Lung (tissue), 12 donors: Measurements from ENCODE around the gene NSMCE4A. TPM values are rescaled to one million over a fixed set of nuclear protein-coding genes. Genes with fewer than 3 reads are reported as not detected.

Experiments used
- ATAC-seq: fragments of 200-7000 bp; cut with Tn5 transposase; one replicate; pipeline ENCODE4 v1.9.1; 2020; ENCODE audit warnings: moderate number of reproducible peaks; ENCODE audit not compliant: insufficient read depth, low FRiP score
- DNase-seq, 3 donors: peaks; one replicate each; pipeline ENCODE4 v3.0.0-alpha.2; 2013 to 2017
- H3K27ac ChIP-seq, 2 donors: one replicate each; pipeline ENCODE4 v1.5.1; 2013; ENCODE audit warnings: mild to moderate bottlenecking in 2 of 2, moderate library complexity in 2 of 2, control low read depth in 1 of 2, inconsistent platforms in 1 of 2, low read depth in 1 of 2, low read length in 1 of 2
- H3K27me3 ChIP-seq, 3 donors: one replicate each; pipeline ENCODE4 v1.5.1; 2013; ENCODE audit warnings: low read length in 2 of 3; ENCODE audit not compliant: control insufficient read depth in 3 of 3, insufficient read depth in 3 of 3
- H3K36me3 ChIP-seq, 4 donors: one replicate each; pipeline ENCODE4 v1.5.1; 2013; ENCODE audit warnings: low read length in 4 of 4, mild to moderate bottlenecking in 1 of 4, moderate library complexity in 1 of 4; ENCODE audit not compliant: control insufficient read depth in 4 of 4, insufficient read depth in 4 of 4
- H3K4me1 ChIP-seq, 5 donors: one replicate each; pipeline ENCODE4 v1.5.1; 2013; ENCODE audit warnings: low read length in 5 of 5, mild to moderate bottlenecking in 2 of 5, moderate library complexity in 1 of 5; ENCODE audit not compliant: control insufficient read depth in 5 of 5, insufficient read depth in 5 of 5
- H3K4me3 ChIP-seq: one replicate; pipeline ENCODE4 v1.5.1; 2013; ENCODE audit warnings: mild to moderate bottlenecking, control low read depth, moderate library complexity
- H3K9ac ChIP-seq, 2 donors: one replicate each; pipeline ENCODE4 v1.5.1; 2013; ENCODE audit warnings: low read length in 2 of 2, control low read depth in 1 of 2; ENCODE audit not compliant: insufficient read depth in 1 of 2
- H3K9me3 ChIP-seq, 4 donors: one replicate each; pipeline ENCODE4 v1.5.1; 2013; ENCODE audit warnings: low read length in 3 of 4, mild to moderate bottlenecking in 1 of 4, moderate library complexity in 1 of 4; ENCODE audit not compliant: control insufficient read depth in 4 of 4, insufficient read depth in 3 of 4
- CTCF ChIP-seq: IDR thresholded peaks from 2 replicates; pipeline ENCODE4 v1.5.1; 2012; ENCODE audit warnings: mild to moderate bottlenecking; ENCODE audit errors: control extremely low read depth, extremely low read depth
- WGBS, 2 donors: extraction: QIAGEN DNeasy Blood & Tissue Kit; methylation state at CpG; one replicate each; pipeline ENCODE4 v1.1.7; 2013; 5-methylcytosine and 5-hydroxymethylcytosine counted together
- polyA plus RNA-seq, 2 donors: library from polyadenylated mRNA; stranded (reverse); fragments of 200-250 nt; gene quantifications; one replicate each; pipeline ENCODE4 v1.2.1, GENCODE V29; 2013
- total RNA-seq, 2 donors: library from RNA; depleted of rRNA in 1 of 2; stranded (reverse); fragments of >200 nt in 1 of 2; gene quantifications; one replicate each; pipeline ENCODE4 v1.2.1, GENCODE V29; 2014 to 2021
- donor health status: control.
- donor health status: control.
- donor health status: Bipolar disorder and iron deficiency.
- donor health status: healthy.
- donor health status: DM: yes; HTN: yes; CAD: no.

The NSMCE4A gene
- total and polyA plus RNA-seq, 4 donors, result 28.4 to 88.7 (median 65.5) TPM

GRCh38 chr10:121983852-121984251, 8.8 kb upstream of the NSMCE4A start:
- Histone ChIP-seq H3K9me3 (peaks cover 0 to 3% (median 0%) of the 10 kb centered on the region in 4 donors), H3K27ac (no peak overlapping the region), H3K4me1 (no peaks in the 10 kb centered on the region), H3K27me3 (no peaks in the 10 kb centered on the region), H3K9ac (no peak overlapping the region), H3K4me3 (no peak overlapping the region), H3K36me3 (no peaks in the 10 kb centered on the region)
- ATAC-seq (no peak), DNase-seq (no peak)
- no peak for TF ChIP-seq CTCF
- WGBS, 2 donors, result 92 to 95% methylated on average over 5 of the region's 5 CpGs

- H3K27ac ChIP-seq, result no peak overlapping the region
- no peak overlapping the region for H3K4me3 ChIP-seq
- H3K9me3 ChIP-seq, result peaks cover 0 to 3% (median 0%) of the 10 kb centered on the region in 4 donors
- no peaks in the 10 kb centered on the region for H3K27me3 ChIP-seq
- H3K9ac ChIP-seq, result no peak overlapping the region
- TF ChIP-seq CTCF, result no peak
- H3K4me1 ChIP-seq, result peaks cover 0 to 2% (median 0%) of the 10 kb centered on the region in 5 donors
- 88 to 92% methylated on average over 2 of the region's 2 CpGs for WGBS, 2 donors
- DNase-seq (no peak), ATAC-seq (no peak)
- H3K36me3 ChIP-seq, result no peaks in the 10 kb centered on the region
Observed at GRCh38 chr10:121981346-121981745, 6.3 kb upstream of the NSMCE4A start.

- no peak overlapping the region for H3K27ac ChIP-seq
- H3K27me3 ChIP-seq, result no peaks in the 10 kb centered on the region
- no peak overlapping the region for H3K4me3 ChIP-seq
- H3K4me1 ChIP-seq, result peaks cover 2 to 7% (median 3%) of the 10 kb centered on the region in 5 donors
- ATAC-seq (no peak), DNase-seq (no peak)
- no peak for TF ChIP-seq CTCF
- 78 to 90% methylated on average over 26 of the region's 26 CpGs for WGBS, 2 donors
- H3K36me3 ChIP-seq, result no peaks in the 10 kb centered on the region
- H3K9me3 ChIP-seq, result no peaks in the 10 kb centered on the region
- no peak overlapping the region for H3K9ac ChIP-seq
Observed at GRCh38 chr10:121978511-121978910, 3.5 kb upstream of the NSMCE4A start.

GRCh38 chr10:121976607-121977006, 1.6 kb upstream of the NSMCE4A start:
- WGBS, 2 donors, result 89 to 92% methylated on average over 6 of the region's 6 CpGs
- Histone ChIP-seq H3K4me3 (no peak overlapping the region), H3K4me1 (peaks cover 6 to 12% (median 6%) of the 10 kb centered on the region in 5 donors), H3K27ac (no peak overlapping the region), H3K27me3 (no peaks in the 10 kb centered on the region), H3K9ac (no peak overlapping the region), H3K9me3 (no peaks in the 10 kb centered on the region), H3K36me3 (peaks cover 0 to 3% (median 3%) of the 10 kb centered on the region in 4 donors)
- ATAC-seq, result no peak
- no peak for TF ChIP-seq CTCF
- DNase-seq, result no peak
